Trophoblast cell (in vitro differentiated cells and primary cell): ENCODE measurements around the gene C13orf46.

Source experiments
- DNase-seq, 2 donors: peaks; one replicate each; pipeline ENCODE4 v3.0.0-alpha.2; 2016
- H2AFZ ChIP-seq: 2 replicates; pipeline ENCODE4 v1.6.1; 2013; ENCODE audit warnings: low read length, moderate library complexity, mild to moderate bottlenecking; ENCODE audit not compliant: insufficient read depth, poor library complexity
- H2AK5ac ChIP-seq: 2 replicates; pipeline ENCODE4 v1.6.1; 2013; ENCODE audit warnings: mild to moderate bottlenecking, low read length
- H2BK120ac ChIP-seq: 2 replicates; pipeline ENCODE4 v1.6.1; 2013; ENCODE audit warnings: low read length, mild to moderate bottlenecking, moderate library complexity; ENCODE audit not compliant: insufficient read depth, poor library complexity
- H2BK12ac ChIP-seq: 2 replicates; pipeline ENCODE4 v1.6.1; 2013; ENCODE audit warnings: mild to moderate bottlenecking, low read length, moderate library complexity
- H2BK5ac ChIP-seq: 2 replicates; pipeline ENCODE4 v1.6.1; 2013; ENCODE audit warnings: low read length, low read depth, moderate library complexity, mild to moderate bottlenecking; ENCODE audit not compliant: poor library complexity
- H3K14ac ChIP-seq: 2 replicates; pipeline ENCODE4 v1.6.1; 2013; ENCODE audit warnings: mild to moderate bottlenecking, low read length
- H3K18ac ChIP-seq: 2 replicates; pipeline ENCODE4 v1.6.1; 2013; ENCODE audit warnings: mild to moderate bottlenecking, low read length
- H3K23ac ChIP-seq: 2 replicates; pipeline ENCODE4 v1.6.1; 2013; ENCODE audit warnings: low read length
- H3K27ac ChIP-seq: 2 replicates; pipeline ENCODE4 v1.5.1; 2013; ENCODE audit warnings: low read depth, mild to moderate bottlenecking, inconsistent platforms, low read length, moderate library complexity
- H3K27me3 ChIP-seq: 2 replicates; pipeline ENCODE4 v1.6.1; 2013; ENCODE audit warnings: inconsistent platforms, mild to moderate bottlenecking, low read length, moderate library complexity; ENCODE audit not compliant: insufficient read depth
- H3K36me3 ChIP-seq, 2 experiments: 1 replicate in 1 of 2; 2 replicates in 1 of 2; pipeline ENCODE4 v1.6.1; 2013; ENCODE audit warnings: low read length in 2 of 2, mild to moderate bottlenecking in 2 of 2, moderate library complexity in 1 of 2; ENCODE audit not compliant: insufficient read depth in 2 of 2, control insufficient read depth in 1 of 2
- H3K4ac ChIP-seq: 2 replicates; pipeline ENCODE4 v1.6.1; 2013; ENCODE audit warnings: low read depth, mild to moderate bottlenecking, low read length, moderate library complexity
- H3K4me1 ChIP-seq, 2 experiments: 1 replicate in 1 of 2; 2 replicates in 1 of 2; pipeline ENCODE4 v1.6.1; 2013; ENCODE audit warnings: low read length in 2 of 2, mild to moderate bottlenecking in 2 of 2, moderate library complexity in 1 of 2; ENCODE audit not compliant: insufficient read depth in 2 of 2, control insufficient read depth in 1 of 2
- H3K4me2 ChIP-seq: 2 replicates; pipeline ENCODE4 v1.6.1; 2013; ENCODE audit warnings: inconsistent platforms, mild to moderate bottlenecking, low read length, moderate library complexity
- H3K4me3 ChIP-seq: 2 replicates; pipeline ENCODE4 v1.5.1; 2013; ENCODE audit warnings: mild to moderate bottlenecking, low read depth, low read length, inconsistent platforms
- H3K79me1 ChIP-seq: one replicate; pipeline ENCODE4 v1.6.1; 2013; ENCODE audit warnings: low read length
- H3K79me2 ChIP-seq: 2 replicates; pipeline ENCODE4 v1.6.1; 2013; ENCODE audit warnings: low read length, mild to moderate bottlenecking; ENCODE audit not compliant: control insufficient read depth, insufficient read depth, poor library complexity
- H3K9ac ChIP-seq: 2 replicates; pipeline ENCODE4 v1.6.1; 2013; ENCODE audit warnings: mild to moderate bottlenecking, low read length
- H3K9me3 ChIP-seq: 2 replicates; pipeline ENCODE4 v1.6.1; 2013; ENCODE audit warnings: low read depth, mild to moderate bottlenecking, control low read depth, inconsistent platforms, low read length; ENCODE audit not compliant: insufficient read depth
- H4K12ac ChIP-seq: 2 replicates; pipeline ENCODE4 v1.6.1; 2013; ENCODE audit warnings: low read depth, mild to moderate bottlenecking, low read length, moderate library complexity
- H4K8ac ChIP-seq: 2 replicates; pipeline ENCODE4 v1.6.1; 2013; ENCODE audit warnings: low read depth, mild to moderate bottlenecking, low read length, moderate library complexity
- H4K91ac ChIP-seq: one replicate; pipeline ENCODE4 v1.6.1; 2013; ENCODE audit warnings: low read depth, mild to moderate bottlenecking, low read length, moderate library complexity
- WGBS: extraction: QIAGEN DNeasy Blood & Tissue Kit; methylation state at CpG from one replicate; pipeline ENCODE4 v1.1.7; 2013; ENCODE audit warnings: missing lambda C conversion rate; ENCODE audit not compliant: insufficient read length, insufficient coverage; ENCODE audit errors: extremely low coverage; 5-methylcytosine and 5-hydroxymethylcytosine counted together

C13orf46 gene

DNA sequence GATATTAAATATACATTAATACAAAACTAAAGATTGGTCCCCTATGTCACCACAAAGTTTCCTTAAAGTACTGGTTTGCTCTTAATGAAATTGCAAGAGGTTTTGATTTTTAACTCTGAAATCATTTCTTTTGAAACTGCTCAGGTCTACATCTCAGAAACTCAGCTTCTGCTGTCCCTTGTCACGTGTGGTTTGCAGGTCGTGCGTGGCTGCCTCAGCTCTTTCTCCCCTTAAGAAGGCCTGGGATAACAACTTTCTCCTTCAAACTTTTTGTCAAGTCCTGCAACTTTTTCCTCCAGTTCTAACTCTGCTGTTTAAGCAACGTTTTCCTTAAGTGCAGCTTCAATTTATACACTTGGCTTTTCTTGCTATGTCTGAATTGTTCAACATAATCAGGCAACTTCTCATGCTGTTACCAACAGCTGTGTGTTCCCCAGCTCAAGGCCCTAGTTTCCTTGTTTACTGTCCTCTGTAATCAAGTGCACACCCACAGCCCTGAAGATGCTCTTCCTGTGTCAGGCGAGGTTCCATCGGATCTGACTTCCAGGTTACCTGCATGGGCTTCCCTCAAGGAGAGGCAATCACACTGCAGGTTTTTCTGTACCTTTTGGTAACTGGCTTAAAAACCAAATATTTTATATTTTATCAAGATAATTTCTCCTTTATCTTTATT is 13.5 kb downstream of the C13orf46 start:
- Histone ChIP-seq H3K14ac (no peak overlapping the region), H3K9ac (no peak overlapping the region), H2BK12ac (no peak overlapping the region), H3K23ac (no peak overlapping the region), H2AFZ (no peak overlapping the region), H3K79me2 (no peaks in the 10 kb centered on the region), H3K4me2 (no peak overlapping the region), H3K9me3 (peaks cover 35% of the 10 kb centered on the region), H3K4me1 (no peaks in the 10 kb centered on the region), H4K91ac (no peak overlapping the region), H2BK120ac (no peak overlapping the region), H3K27ac (no peak overlapping the region), H3K79me1 (no peaks in the 10 kb centered on the region), H2AK5ac (no peak overlapping the region), H3K4me3 (no peak overlapping the region), H3K27me3 (no peaks in the 10 kb centered on the region), H3K18ac (no peak overlapping the region), H2BK5ac (no peak overlapping the region), H4K8ac (no peak overlapping the region), H4K12ac (no peak overlapping the region), H3K4ac (no peak overlapping the region), H3K36me3 (no peaks in the 10 kb centered on the region)
- DNase-seq, result no peak
- no CpG with 5 or more reads among the region's 6 CpGs for WGBS

DNA sequence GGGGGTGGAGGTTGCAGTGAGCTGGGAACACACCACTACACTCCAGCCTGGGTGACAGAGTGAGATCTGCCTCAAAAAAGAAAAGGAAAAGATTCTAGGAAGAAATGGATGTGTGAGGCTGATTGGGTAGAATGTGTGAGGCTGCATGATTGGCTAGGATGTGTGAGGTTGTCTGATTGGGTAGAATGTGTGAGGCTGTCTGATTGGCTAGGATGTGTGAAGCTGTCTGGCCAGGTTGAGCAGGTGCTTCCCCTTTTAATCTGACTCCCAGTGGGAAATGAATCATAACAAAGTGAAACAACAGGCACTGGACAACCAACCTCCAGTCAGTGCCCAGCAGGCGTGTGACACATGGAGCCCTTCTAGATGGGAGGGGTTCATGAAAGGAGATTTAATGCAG is 14.7 kb downstream of the C13orf46 start:
- DNase-seq, result no peak
- Histone ChIP-seq H2BK120ac (no peak overlapping the region), H3K79me2 (no peaks in the 10 kb centered on the region), H3K27ac (no peak overlapping the region), H3K79me1 (no peaks in the 10 kb centered on the region), H3K9me3 (peaks cover 41% of the 10 kb centered on the region), H3K9ac (no peak overlapping the region), H3K4me3 (no peak overlapping the region), H2AK5ac (no peak overlapping the region), H2AFZ (no peak overlapping the region), H3K14ac (no peak overlapping the region), H3K18ac (no peak overlapping the region), H4K8ac (no peak overlapping the region), H3K4ac (no peak overlapping the region), H3K27me3 (no peaks in the 10 kb centered on the region), H3K4me2 (no peak overlapping the region), H2BK5ac (no peak overlapping the region), H4K91ac (no peak overlapping the region), H2BK12ac (no peak overlapping the region), H3K23ac (no peak overlapping the region), H3K36me3 (peaks cover 0 to 6% of the 10 kb centered on the region in 2 experiments), H4K12ac (no peak overlapping the region), H3K4me1 (no peaks in the 10 kb centered on the region)
- WGBS, result no CpG with 5 or more reads among the region's 1 CpG

DNA sequence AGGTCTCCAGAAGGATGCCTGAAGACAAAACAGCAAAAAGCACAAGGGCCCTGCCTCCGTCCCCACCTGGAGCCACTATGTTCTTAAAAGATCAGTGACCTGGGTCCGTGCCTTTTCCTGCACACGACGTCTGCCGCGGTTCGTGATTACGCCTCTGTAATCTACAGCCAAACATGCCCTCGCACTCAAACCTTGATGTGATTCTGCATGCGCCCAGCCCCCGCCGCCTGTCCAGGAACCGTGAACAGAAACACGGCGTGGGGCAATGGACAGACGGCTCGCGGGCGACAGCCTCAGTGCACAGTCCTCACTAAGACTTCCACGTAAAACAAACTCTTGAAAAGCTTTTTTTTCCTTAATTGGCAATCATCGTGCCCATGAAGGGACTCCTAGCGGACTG is 15.5 kb downstream of the C13orf46 start:
- Histone ChIP-seq H4K8ac (no peak overlapping the region), H4K12ac (no peak overlapping the region), H3K9ac (no peak overlapping the region), H3K4me1 (no peaks in the 10 kb centered on the region), H2BK5ac (no peak overlapping the region), H3K79me1 (no peaks in the 10 kb centered on the region), H3K27me3 (no peaks in the 10 kb centered on the region), H3K4ac (no peak overlapping the region), H3K9me3 (peaks cover 39% of the 10 kb centered on the region), H2BK12ac (no peak overlapping the region), H3K27ac (no peak overlapping the region), H3K36me3 (peaks cover 0 to 6% of the 10 kb centered on the region in 2 experiments), H2AFZ (no peak overlapping the region), H3K18ac (no peak overlapping the region), H2BK120ac (no peak overlapping the region), H3K4me3 (no peak overlapping the region), H3K79me2 (no peaks in the 10 kb centered on the region), H2AK5ac (no peak overlapping the region), H3K4me2 (no peak overlapping the region), H3K23ac (no peak overlapping the region), H4K91ac (no peak overlapping the region), H3K14ac (no peak overlapping the region)
- DNase-seq, result no peak
- WGBS, result no CpG with 5 or more reads among the region's 22 CpGs

GRCh38 chr13:113956571-113956970 is 17.3 kb downstream of the C13orf46 start:
- Histone ChIP-seq H3K27me3 (no peaks in the 10 kb centered on the region), H2BK5ac (no peak overlapping the region), H4K91ac (no peak overlapping the region), H3K14ac (no peak overlapping the region), H3K4me3 (no peak overlapping the region), H2AFZ (no peak overlapping the region), H3K9me3 (peaks cover 34% of the 10 kb centered on the region), H3K4ac (no peak overlapping the region), H3K79me2 (no peaks in the 10 kb centered on the region), H4K12ac (no peak overlapping the region), H2BK120ac (no peak overlapping the region), H2AK5ac (no peak overlapping the region), H4K8ac (no peak overlapping the region), H3K9ac (no peak overlapping the region), H3K23ac (no peak overlapping the region), H3K36me3 (peaks cover 0 to 6% of the 10 kb centered on the region in 2 experiments), H3K4me1 (no peaks in the 10 kb centered on the region), H2BK12ac (no peak overlapping the region), H3K4me2 (no peak overlapping the region), H3K79me1 (no peaks in the 10 kb centered on the region), H3K27ac (no peak overlapping the region), H3K18ac (no peak overlapping the region)
- no peak for DNase-seq
- WGBS, result no CpG with 5 or more reads among the region's 14 CpGs
